ENCODE measurements around the gene ZNF423. TPM values are rescaled to one million over a fixed set of nuclear protein-coding genes. Genes with fewer than 3 reads are reported as not detected.

The ZNF423 gene
- total and polyA plus RNA-seq, 3 experiments from 2014 or later: not detected

- no peak overlapping the region for H3K4me3 Mint-ChIP-seq
- ChIA-PET POLR2A (no interaction called here), CTCF (interaction anchor here (0.6 kb wide), 1 partner anchor 75 kb away, joined by 3 read pairs; no protein-coding TSS in a partner anchor)
- no peak overlapping the region for H3K4me3 ChIP-seq (ENCODE audit: low read length)
- no peaks in the 10 kb centered on the region for H3K9me3 Mint-ChIP-seq
- no peaks in the 10 kb centered on the region for H3K36me3 Mint-ChIP-seq
- no peaks in the 10 kb centered on the region for H3K27me3 ChIP-seq (ENCODE audit: insufficient read depth, low read length, poor library complexity, severe bottlenecking)
- H3K27ac ChIP-seq (ENCODE audit: low read depth, low read length): no peak overlapping the region
- H3K27me3 Mint-ChIP-seq: peaks cover 0 to 2% of the 10 kb centered on the region in 2 donors
- no peaks in the 10 kb centered on the region for H3K9me3 ChIP-seq (ENCODE audit: low read length)
- no peaks in the 10 kb centered on the region for H3K4me1 ChIP-seq (ENCODE audit: insufficient read depth, low read length)
- H3K36me3 ChIP-seq (ENCODE audit: insufficient read depth, low read length): no peaks in the 10 kb centered on the region
- H3K27ac Mint-ChIP-seq: no peak overlapping the region
- DNase-seq: no peak
- H3K4me1 Mint-ChIP-seq: no peaks in the 10 kb centered on the region
Measured at GRCh38 chr16:49580751-49581303, 275.1 kb downstream of the ZNF423 start.

DNA sequence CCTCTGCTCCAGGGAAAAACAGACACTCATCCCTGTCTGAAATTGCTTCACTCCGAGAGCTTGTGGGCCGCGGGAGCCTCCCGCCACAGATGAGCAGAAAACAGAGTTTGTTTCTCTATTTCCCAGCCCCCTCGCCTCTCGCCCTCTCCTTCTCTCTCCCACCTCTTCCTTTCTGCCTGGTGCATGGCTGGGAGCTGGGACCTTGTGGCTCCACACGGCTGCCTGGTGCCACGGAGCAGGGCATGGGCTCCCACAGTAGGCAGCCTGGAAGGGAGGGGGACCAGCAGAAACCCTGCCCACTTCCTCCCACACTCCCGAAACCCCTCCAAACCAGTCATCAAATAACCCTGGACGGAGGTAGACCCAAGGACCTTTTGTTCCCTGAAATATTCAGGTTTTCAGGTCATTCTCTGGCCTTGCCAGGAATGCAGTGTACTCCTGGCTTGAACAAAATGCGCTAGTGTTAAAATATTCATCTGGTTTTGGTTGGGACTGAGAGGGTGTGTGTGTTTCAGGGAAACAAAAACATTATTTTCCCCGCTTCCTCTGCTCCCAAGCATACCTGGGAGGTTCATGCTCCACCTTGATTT, 277.4 kb downstream of the ZNF423 start:
- Mint-ChIP-seq H3K9me3 (no peaks in the 10 kb centered on the region), H3K36me3 (no peaks in the 10 kb centered on the region), H3K27ac (no peak overlapping the region), H3K27me3 (peaks cover 0 to 1% of the 10 kb centered on the region in 2 donors), H3K4me3 (no peak overlapping the region), H3K4me1 (no peaks in the 10 kb centered on the region)
- Histone ChIP-seq H3K36me3 (ENCODE audit: insufficient read depth, low read length) (no peaks in the 10 kb centered on the region), H3K27ac (ENCODE audit: low read depth, low read length) (no peak overlapping the region), H3K4me3 (ENCODE audit: low read length) (no peak overlapping the region), H3K27me3 (ENCODE audit: insufficient read depth, low read length, poor library complexity, severe bottlenecking) (no peaks in the 10 kb centered on the region), H3K4me1 (ENCODE audit: insufficient read depth, low read length) (no peaks in the 10 kb centered on the region), H3K9me3 (ENCODE audit: low read length) (no peaks in the 10 kb centered on the region)
- CTCF ChIA-PET: no interaction called here
- no peak for DNase-seq
- POLR2A ChIA-PET: no interaction called here

- H3K27ac ChIP-seq (ENCODE audit: low read depth, low read length): no peak overlapping the region
- no peak overlapping the region for H3K4me3 ChIP-seq (ENCODE audit: low read length)
- H3K27me3 ChIP-seq (ENCODE audit: insufficient read depth, low read length, poor library complexity, severe bottlenecking): no peaks in the 10 kb centered on the region
- Mint-ChIP-seq H3K4me3 (no peak overlapping the region), H3K9me3 (no peaks in the 10 kb centered on the region), H3K27ac (no peak overlapping the region), H3K36me3 (no peaks in the 10 kb centered on the region), H3K27me3 (peaks cover 0 to 1% of the 10 kb centered on the region in 2 donors), H3K4me1 (no peaks in the 10 kb centered on the region)
- no peaks in the 10 kb centered on the region for H3K4me1 ChIP-seq (ENCODE audit: insufficient read depth, low read length)
- CTCF ChIA-PET: no interaction called here
- no peaks in the 10 kb centered on the region for H3K9me3 ChIP-seq (ENCODE audit: low read length)
- H3K36me3 ChIP-seq (ENCODE audit: insufficient read depth, low read length): no peaks in the 10 kb centered on the region
- no peak for DNase-seq
- POLR2A ChIA-PET: no interaction called here
Measured at GRCh38 chr16:49578018-49578417, 277.9 kb downstream of the ZNF423 start.

GRCh38 chr16:49576941-49577340, 279.0 kb downstream of the ZNF423 start:
- no peaks in the 10 kb centered on the region for H3K4me1 Mint-ChIP-seq
- Histone ChIP-seq H3K36me3 (ENCODE audit: insufficient read depth, low read length) (no peaks in the 10 kb centered on the region), H3K9me3 (ENCODE audit: low read length) (no peaks in the 10 kb centered on the region), H3K27me3 (ENCODE audit: insufficient read depth, low read length, poor library complexity, severe bottlenecking) (no peaks in the 10 kb centered on the region), H3K4me1 (ENCODE audit: insufficient read depth, low read length) (no peaks in the 10 kb centered on the region), H3K4me3 (ENCODE audit: low read length) (no peak overlapping the region), H3K27ac (ENCODE audit: low read depth, low read length) (no peak overlapping the region)
- H3K4me3 Mint-ChIP-seq: no peak overlapping the region
- H3K27ac Mint-ChIP-seq: no peak overlapping the region
- ChIA-PET POLR2A (no interaction called here), CTCF (no interaction called here)
- no peaks in the 10 kb centered on the region for H3K36me3 Mint-ChIP-seq
- DNase-seq: no peak
- H3K27me3 Mint-ChIP-seq: peaks cover 0 to 1% of the 10 kb centered on the region in 2 donors
- H3K9me3 Mint-ChIP-seq: no peaks in the 10 kb centered on the region

DNA sequence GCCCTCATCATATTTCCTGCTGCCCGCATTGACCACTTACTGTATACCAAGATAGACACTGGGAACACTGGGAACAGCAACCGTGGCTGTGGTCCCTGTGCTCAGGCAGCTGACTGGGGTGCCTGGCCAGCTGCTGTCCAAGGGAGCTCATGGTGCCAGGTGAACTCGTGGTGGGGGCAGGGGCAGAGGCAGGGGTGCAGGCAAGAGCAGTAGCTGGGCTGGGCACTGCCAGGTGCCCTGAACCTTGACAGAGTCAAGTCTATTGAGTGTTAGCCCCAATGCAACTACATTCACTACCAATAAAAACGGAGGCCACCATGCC, 279.8 kb downstream of the ZNF423 start:
- Histone ChIP-seq H3K9me3 (ENCODE audit: low read length) (no peaks in the 10 kb centered on the region), H3K4me1 (ENCODE audit: insufficient read depth, low read length) (no peaks in the 10 kb centered on the region), H3K27ac (ENCODE audit: low read depth, low read length) (no peak overlapping the region), H3K4me3 (ENCODE audit: low read length) (no peak overlapping the region), H3K27me3 (ENCODE audit: insufficient read depth, low read length, poor library complexity, severe bottlenecking) (no peaks in the 10 kb centered on the region), H3K36me3 (ENCODE audit: insufficient read depth, low read length) (no peaks in the 10 kb centered on the region)
- POLR2A ChIA-PET: no interaction called here
- Mint-ChIP-seq H3K4me3 (no peak overlapping the region), H3K27me3 (peaks cover 0 to 1% of the 10 kb centered on the region in 2 donors), H3K4me1 (no peaks in the 10 kb centered on the region), H3K36me3 (no peaks in the 10 kb centered on the region), H3K27ac (no peak overlapping the region), H3K9me3 (no peaks in the 10 kb centered on the region)
- CTCF ChIA-PET: no interaction called here
- DNase-seq: no peak

GRCh38 chr16:49575346-49576172, 280.4 kb downstream of the ZNF423 start:
- DNase-seq: no peak
- H3K9me3 Mint-ChIP-seq: no peaks in the 10 kb centered on the region
- Histone ChIP-seq H3K4me1 (ENCODE audit: insufficient read depth, low read length) (no peaks in the 10 kb centered on the region), H3K27me3 (ENCODE audit: insufficient read depth, low read length, poor library complexity, severe bottlenecking) (no peaks in the 10 kb centered on the region), H3K4me3 (ENCODE audit: low read length) (no peak overlapping the region), H3K36me3 (ENCODE audit: insufficient read depth, low read length) (no peaks in the 10 kb centered on the region), H3K27ac (ENCODE audit: low read depth, low read length) (no peak overlapping the region), H3K9me3 (ENCODE audit: low read length) (no peaks in the 10 kb centered on the region)
- peaks cover 0 to 1% of the 10 kb centered on the region in 2 donors for H3K27me3 Mint-ChIP-seq
- ChIA-PET POLR2A (no interaction called here), CTCF (no interaction called here)
- no peaks in the 10 kb centered on the region for H3K4me1 Mint-ChIP-seq
- H3K4me3 Mint-ChIP-seq: no peak overlapping the region
- H3K36me3 Mint-ChIP-seq: no peaks in the 10 kb centered on the region
- H3K27ac Mint-ChIP-seq: peak overlapping the region in 1 of 8 donors; percentile 54

GRCh38 chr16:49574826-49575225, 281.1 kb downstream of the ZNF423 start:
- no peak overlapping the region for H3K4me3 Mint-ChIP-seq
- H3K36me3 Mint-ChIP-seq: no peaks in the 10 kb centered on the region
- ChIA-PET POLR2A (no interaction called here), CTCF (no interaction called here)
- no peak for DNase-seq
- Histone ChIP-seq H3K27me3 (ENCODE audit: insufficient read depth, low read length, poor library complexity, severe bottlenecking) (no peaks in the 10 kb centered on the region), H3K4me1 (ENCODE audit: insufficient read depth, low read length) (no peaks in the 10 kb centered on the region), H3K27ac (ENCODE audit: low read depth, low read length) (no peak overlapping the region), H3K9me3 (ENCODE audit: low read length) (no peaks in the 10 kb centered on the region), H3K4me3 (ENCODE audit: low read length) (no peak overlapping the region), H3K36me3 (ENCODE audit: insufficient read depth, low read length) (no peaks in the 10 kb centered on the region)
- H3K27ac Mint-ChIP-seq: no peak overlapping the region
- no peaks in the 10 kb centered on the region for H3K9me3 Mint-ChIP-seq
- no peaks in the 10 kb centered on the region for H3K4me1 Mint-ChIP-seq
- H3K27me3 Mint-ChIP-seq: peaks cover 0 to 1% of the 10 kb centered on the region in 2 donors

GRCh38 chr16:49567950-49568349, 288.0 kb downstream of the ZNF423 start:
- no peaks in the 10 kb centered on the region for H3K4me1 ChIP-seq (ENCODE audit: insufficient read depth, low read length)
- no peaks in the 10 kb centered on the region for H3K9me3 ChIP-seq (ENCODE audit: low read length)
- no peak overlapping the region for H3K27ac ChIP-seq (ENCODE audit: low read depth, low read length)
- H3K4me3 ChIP-seq (ENCODE audit: low read length): no peak overlapping the region
- POLR2A ChIA-PET: no interaction called here
- Mint-ChIP-seq H3K9me3 (peaks cover 0 to 2% (median 0%) of the 10 kb centered on the region in 5 donors), H3K27me3 (no peaks in the 10 kb centered on the region), H3K27ac (no peak overlapping the region), H3K4me3 (no peak overlapping the region), H3K36me3 (no peaks in the 10 kb centered on the region), H3K4me1 (no peaks in the 10 kb centered on the region)
- no peaks in the 10 kb centered on the region for H3K27me3 ChIP-seq (ENCODE audit: insufficient read depth, low read length, poor library complexity, severe bottlenecking)
- CTCF ChIA-PET: no interaction called here
- no peaks in the 10 kb centered on the region for H3K36me3 ChIP-seq (ENCODE audit: insufficient read depth, low read length)
- DNase-seq: no peak

Measured in CD8-positive, alpha-beta memory T cell (primary cell).